HG02763 (cell line): ENCODE data around the gene HAUS8.
A peak's percentile ranks its signal among the peaks of the same experiment; 100 is the strongest.
"Not testable (repeated sequence)": the region's sequence is repeated elsewhere in the genome, so short reads cannot be mapped to it uniquely, and the experiment has no call there.

ENCODE experiments used
- ATAC-seq: cut with Tn5 transposase; IDR thresholded peaks from one replicate; pipeline ENCODE4 v1.9.1; 2021; ENCODE audit warnings: mild to moderate bottlenecking, moderate library complexity; ENCODE audit not compliant: unreplicated experiment

HAUS8 gene

DNA sequence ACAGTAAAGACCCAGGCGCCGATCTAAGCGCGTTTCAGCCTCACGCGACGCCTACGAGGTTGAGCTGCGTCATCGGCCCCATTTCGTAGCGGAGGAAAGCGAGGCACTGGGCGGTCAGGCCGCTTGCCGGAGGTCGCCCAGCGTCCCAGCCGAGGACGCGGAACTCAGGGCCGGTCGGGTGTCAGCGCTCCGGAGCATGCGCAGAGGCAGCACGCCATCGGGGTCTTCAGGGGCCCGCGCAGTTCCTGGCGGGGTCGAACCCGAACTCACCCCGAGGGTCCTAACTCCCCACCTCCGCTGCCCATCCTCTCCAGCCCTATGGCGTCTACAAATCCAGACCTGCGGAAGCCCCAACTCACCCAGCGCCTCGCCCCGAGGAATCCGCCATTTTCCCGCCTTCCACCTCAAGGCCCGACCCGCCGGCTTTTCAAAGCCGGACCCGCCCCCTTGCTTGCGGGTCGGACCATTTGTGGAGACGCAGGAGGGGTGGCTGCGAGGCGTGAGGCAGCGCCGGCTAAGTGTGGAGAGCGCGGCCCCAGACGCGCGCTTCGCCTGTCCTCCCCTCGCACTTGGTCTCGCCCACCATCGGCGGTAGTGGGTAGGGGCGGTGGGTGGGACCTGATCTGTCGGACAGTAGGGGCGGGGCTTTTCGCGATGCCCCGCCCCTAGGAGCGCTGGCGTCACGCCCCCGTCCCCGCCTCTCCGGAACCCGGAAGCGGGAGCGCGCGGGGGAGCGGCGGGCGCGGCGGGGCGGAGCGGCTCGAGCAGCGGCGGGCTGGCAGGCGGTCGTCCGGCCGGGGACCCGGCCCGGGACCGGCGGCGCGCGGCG is at the start of gene HAUS8, which contains the start of gene MYO9B:
HAUS8 (minus strand) TSS at position 418 of the 829 bp plus-strand sequence; CDS start at position 388, 30 bp downstream.
MYO9B (plus strand) TSS at position 743 of the 829 bp plus-strand sequence. CDS start 25,941 bp downstream, outside the sequence.
- ATAC-seq, result peak; percentile 79

- no peak for ATAC-seq
Observed at GRCh38 chr19:17124025-17124424, 48.8 kb upstream of the HAUS8 start.

- ATAC-seq, result no peak
Observed at GRCh38 chr19:17123041-17123440, 47.8 kb upstream of the HAUS8 start.

GRCh38 chr19:17121736-17122293 is 46.6 kb upstream of the HAUS8 start:
- no peak for ATAC-seq

- ATAC-seq, result no peak
Observed at GRCh38 chr19:17118957-17119356, 43.7 kb upstream of the HAUS8 start.

DNA sequence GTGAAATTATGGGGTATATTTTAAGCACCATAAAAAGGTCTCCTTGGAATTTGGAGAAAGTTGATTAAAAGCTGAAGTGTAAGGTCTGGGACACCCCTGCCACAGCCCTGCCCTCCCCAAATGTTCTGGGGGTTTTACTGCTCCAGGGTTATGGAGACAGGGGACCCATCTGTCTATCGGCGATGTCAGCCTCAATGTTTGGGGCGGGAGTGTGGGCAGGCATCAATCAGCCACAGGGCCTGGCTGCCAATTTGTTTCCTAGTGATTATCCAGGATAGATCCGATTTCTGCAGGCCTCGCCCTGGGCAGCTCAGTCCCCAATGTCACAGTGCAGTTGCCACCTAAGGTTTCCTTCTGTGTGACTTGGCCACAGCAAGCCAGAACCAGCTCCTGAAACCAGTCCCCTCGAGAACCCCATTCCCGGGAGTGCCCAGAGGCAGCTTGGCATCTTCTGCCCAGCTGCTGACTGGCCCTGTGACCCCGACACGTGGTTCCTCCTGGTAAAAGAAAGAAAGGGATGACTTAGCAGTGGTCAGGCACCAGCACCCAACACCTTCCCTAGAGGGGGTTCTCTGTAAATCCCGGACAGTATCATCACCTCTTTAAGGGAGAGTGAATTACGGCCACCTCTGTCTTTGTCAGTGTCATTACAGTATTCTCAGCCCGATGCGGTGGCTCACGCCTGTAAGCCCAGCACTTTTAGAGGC is 41.9 kb upstream of the HAUS8 start:
- ATAC-seq, result no peak

GRCh38 chr19:17114414-17114831 is 39.2 kb upstream of the HAUS8 start:
- no peak for ATAC-seq

DNA sequence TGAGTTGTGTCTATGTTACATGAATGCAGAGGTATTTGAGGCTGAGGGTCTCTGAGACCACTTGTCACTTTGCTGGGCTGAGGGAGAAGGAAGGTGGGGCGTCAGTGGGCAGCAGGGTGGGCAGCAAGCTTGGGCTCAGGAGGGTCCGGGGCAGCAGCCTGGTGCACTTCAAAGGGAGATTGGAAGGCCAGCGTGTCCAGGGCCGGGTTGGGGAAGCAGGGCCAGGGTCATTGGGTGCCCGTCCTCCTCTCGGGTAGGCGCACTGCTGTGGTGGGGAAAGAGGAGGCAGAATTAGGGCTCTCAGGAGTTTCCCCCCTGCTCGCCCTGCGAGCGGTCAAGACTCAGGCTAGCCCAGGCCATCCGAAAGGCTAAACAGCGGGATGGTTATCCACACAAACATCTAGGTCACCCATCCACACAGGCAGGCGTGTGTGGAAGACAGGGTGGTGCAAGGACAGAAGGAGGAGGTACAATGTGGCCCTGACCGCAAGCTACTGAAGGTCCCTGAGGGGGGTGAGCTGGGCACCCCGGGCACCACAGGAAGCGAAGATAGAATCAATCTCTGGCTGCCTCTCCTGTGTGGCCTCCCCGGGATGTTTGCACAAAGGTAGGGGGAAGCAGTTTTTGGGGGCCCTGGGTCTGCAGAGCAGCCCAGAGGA is 38.0 kb upstream of the HAUS8 start:
- no peak for ATAC-seq

- ATAC-seq, result no peak
Observed at GRCh38 chr19:17112700-17113099, 37.4 kb upstream of the HAUS8 start.

DNA sequence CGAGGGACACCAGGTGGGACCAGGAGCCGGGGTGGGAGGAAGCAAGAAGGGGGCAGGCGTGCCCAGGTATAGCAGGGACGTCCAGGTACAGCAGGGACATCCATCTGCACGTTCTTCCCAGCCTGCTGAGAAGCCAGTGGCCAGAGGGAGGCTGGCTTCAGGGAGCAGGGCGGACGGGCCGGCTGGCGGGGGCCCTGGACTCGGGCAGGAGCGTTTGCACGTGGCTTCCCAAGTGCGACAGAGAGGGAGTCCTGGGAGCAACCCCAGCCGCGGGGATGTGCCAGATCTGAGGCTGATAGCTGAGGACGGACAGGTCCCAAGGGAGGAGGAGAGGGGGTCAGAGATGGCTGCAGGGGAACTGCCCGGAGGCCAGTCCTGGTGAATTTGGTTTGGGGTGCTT is 37.0 kb upstream of the HAUS8 start:
- no peak for ATAC-seq

- no peak for ATAC-seq
Observed at GRCh38 chr19:17111766-17112165, 36.5 kb upstream of the HAUS8 start.

DNA sequence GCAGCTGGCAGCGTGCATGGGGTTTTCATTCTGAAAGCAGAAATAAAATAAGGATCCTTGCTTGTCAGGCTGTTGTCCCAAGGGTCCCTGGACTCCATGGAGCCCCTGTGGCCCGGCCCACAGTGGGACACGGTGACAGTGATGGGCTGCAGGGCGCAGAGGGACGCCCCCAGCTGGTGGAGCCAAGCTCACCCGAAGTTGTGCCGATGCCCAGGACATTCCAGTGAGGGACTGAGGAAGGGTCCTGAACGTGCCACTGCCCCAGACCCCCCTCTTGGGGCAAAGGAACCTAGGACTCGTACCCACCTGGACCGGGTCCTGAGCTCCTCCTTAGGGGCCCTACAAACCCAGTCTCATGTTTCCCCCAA is 35.3 kb upstream of the HAUS8 start:
- no peak for ATAC-seq

GRCh38 chr19:17109962-17110598 is 34.8 kb upstream of the HAUS8 start:
- ATAC-seq, result peak; percentile 60

GRCh38 chr19:17109300-17109699 is 34.0 kb upstream of the HAUS8 start:
- ATAC-seq, result no peak

GRCh38 chr19:17108453-17108784 is 33.2 kb upstream of the HAUS8 start:
- ATAC-seq, result no peak

DNA sequence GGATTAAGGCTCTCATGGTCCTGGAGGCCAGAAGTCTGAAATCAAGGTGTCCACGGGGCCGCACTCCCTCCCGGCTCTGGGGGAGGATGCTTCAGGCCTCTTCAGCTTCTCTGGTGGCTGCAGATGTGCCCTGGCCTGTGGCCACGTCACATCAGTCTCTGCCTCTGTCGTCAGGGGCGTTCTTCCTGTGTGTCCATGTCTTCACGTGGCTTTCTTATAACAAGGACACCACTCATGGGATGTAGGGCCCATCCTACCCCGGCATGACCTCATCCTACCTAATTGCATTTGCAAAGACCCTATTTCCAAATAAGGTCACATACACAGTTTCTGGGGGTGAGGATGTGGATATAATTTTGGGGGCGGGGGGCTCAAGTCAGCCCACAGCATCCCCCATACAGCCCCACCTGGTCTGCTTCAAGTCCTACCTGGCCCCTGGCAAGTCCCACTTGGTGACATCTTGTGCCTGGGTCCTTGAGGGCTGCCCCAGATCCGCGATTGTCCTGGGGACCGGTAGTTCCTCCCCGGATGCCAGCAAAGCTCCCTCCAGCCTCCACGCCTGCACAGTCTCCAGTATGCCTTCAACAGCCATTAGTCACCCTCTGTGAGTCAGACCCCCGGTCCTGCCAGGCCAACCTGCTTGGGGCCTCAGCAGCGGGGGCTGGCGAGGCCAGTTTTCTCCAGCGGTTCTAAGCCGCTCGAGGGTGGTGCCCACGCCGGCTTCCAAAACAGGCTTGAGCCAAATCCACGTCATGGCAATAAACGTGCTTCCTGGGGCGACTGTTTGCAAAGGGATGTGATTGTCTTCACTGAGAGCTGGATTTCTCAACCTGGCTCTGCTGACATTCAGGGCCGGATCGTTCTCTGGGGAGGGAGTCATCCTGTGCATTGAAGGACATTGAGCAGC is 32.5 kb upstream of the HAUS8 start:
- no peak for ATAC-seq

DNA sequence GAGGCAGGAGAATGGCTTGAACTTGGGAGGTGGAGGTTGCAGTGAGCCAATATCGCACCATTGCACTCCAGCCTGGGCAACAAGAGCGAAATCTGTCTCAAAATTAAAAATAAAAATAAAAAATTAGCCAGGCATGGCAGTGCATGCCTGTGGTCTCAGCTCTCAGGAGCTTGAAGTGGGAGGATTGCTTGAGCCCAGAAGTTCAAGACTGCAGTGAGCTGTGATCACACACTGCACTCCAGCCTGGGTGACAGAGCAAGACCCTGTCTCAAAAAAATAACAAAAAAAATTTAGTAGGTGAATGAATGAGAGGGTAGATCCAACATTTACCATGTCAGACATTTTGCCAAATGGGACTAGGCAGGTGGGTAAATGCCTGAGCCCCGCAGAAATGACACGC is 31.7 kb upstream of the HAUS8 start:
- ATAC-seq, result not testable (repeated sequence)

DNA sequence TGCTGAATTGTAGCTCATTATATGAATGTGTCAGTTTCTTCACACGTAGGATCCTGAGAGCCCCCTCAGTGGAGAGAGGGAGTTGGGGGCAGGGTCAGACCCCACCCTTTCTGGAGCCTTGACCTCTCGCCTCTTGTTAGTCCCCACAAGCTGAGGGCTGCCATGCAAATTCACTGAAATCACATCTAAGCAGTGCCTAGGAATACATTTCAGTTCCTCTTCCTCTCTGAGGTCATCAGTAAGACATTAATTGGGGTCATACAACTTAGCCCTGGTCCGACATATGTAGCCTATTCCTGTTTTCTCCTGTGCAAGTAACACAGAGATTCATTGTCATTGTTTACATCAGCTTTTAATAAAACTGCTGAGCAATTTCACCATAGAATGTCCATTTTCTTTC is 30.3 kb upstream of the HAUS8 start:
- ATAC-seq, result no peak

DNA sequence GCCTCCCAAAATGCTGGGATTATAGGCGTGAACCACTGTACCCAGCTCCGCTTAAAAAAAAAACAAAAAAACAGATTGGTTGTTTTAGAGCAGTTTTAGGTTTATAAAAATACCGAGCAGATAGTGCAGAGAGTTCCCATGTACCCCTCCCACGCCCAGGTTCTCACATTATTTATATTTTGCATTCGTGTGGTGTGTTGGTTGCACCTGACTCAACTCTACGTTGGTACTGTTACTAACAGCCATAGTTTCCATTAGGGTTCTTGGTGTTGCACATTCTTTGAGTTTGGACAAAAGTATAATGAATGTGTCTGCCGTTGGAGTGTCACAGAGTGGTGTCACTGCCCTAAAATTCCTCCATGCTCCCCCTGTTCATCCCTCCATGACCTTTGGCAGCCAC is 29.4 kb upstream of the HAUS8 start:
- no peak for ATAC-seq

DNA sequence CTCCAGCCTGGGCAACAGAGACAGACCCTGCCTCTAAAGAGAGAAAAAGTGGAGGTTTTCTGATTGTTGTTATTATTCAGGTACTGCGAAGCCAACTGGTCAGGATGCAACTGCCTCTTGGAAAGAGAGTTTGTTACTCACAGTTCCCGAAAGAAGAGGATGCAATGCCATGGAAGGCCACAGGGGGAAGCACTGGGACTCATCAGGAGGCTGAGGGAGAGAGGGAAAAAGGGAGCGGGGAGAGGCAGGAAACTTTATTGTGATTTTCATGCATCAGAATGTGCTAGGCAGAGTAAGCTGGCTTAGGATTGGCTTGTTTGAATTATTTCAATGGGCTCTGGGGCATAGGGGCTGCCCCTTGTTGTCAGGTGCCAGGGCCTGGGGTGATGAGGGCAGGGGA is 27.9 kb upstream of the HAUS8 start:
- ATAC-seq, result no peak
